RWPE2 (cell line): Measurements from ENCODE around the gene SCD5.

Source experiments
- ATAC-seq: fragments of 200-7000 bp; cut with Tn5 transposase; 3 replicates; pipeline ENCODE4 v1.9.1; 2021; ENCODE audit warnings: low read depth
- DNase-seq: peaks from one replicate; pipeline ENCODE4 v3.0.0-alpha.2; 2020; ENCODE audit warnings: low spot score
- H3K27ac ChIP-seq: fragments of 450-650 bp; 2 replicates; pipeline ENCODE4 v1.5.1; 2017; ENCODE audit warnings: mild to moderate bottlenecking; ENCODE audit not compliant: poor library complexity, severe bottlenecking
- H3K27me3 ChIP-seq: fragments of 250-450 bp; sonication (Bioruptor Pico); 2 replicates; pipeline ENCODE4 v1.5.1; 2021; ENCODE audit warnings: mild to moderate bottlenecking, moderate library complexity; ENCODE audit not compliant: insufficient read depth, poor library complexity, severe bottlenecking
- H3K36me3 ChIP-seq: fragments of 250-450 bp; sonication (Bioruptor Pico); 2 replicates; pipeline ENCODE4 v1.5.1; 2020; ENCODE audit warnings: low read depth, mild to moderate bottlenecking, moderate library complexity
- H3K4me1 ChIP-seq: fragments of 250-450 bp; sonication (Bioruptor Pico); 2 replicates; pipeline ENCODE4 v1.5.1; 2021; ENCODE audit warnings: mild to moderate bottlenecking, moderate library complexity; ENCODE audit not compliant: insufficient read depth, poor library complexity, severe bottlenecking
- H3K4me3 ChIP-seq: fragments of 250-450 bp; sonication (Bioruptor Pico); 2 replicates; pipeline ENCODE4 v1.5.1; 2021; ENCODE audit warnings: mild to moderate bottlenecking, moderate library complexity; ENCODE audit not compliant: severe bottlenecking
- H3K9me3 ChIP-seq: fragments of 250-450 bp; sonication (Bioruptor Pico); 2 replicates; pipeline ENCODE4 v1.5.1; 2021; ENCODE audit warnings: mild to moderate bottlenecking, moderate library complexity; ENCODE audit not compliant: severe bottlenecking
- CTCF ChIP-seq: fragments of 450-650 bp; IDR thresholded peaks from one replicate; pipeline ENCODE4 v1.5.1; 2017; ENCODE audit warnings: mild to moderate bottlenecking, moderate library complexity; ENCODE audit not compliant: poor library complexity, severe bottlenecking

SCD5 gene

GRCh38 chr4:82739287-82740190 lies 59.1 kb downstream of the SCD5 start:
- no peak overlapping the region for H3K27ac ChIP-seq
- ATAC-seq, result peak; percentile 36; the same call in 1 of the 3 replicates
- no peaks in the 10 kb centered on the region for H3K9me3 ChIP-seq
- H3K27me3 ChIP-seq, result no peaks in the 10 kb centered on the region
- peaks cover 2% of the 10 kb centered on the region for H3K4me1 ChIP-seq
- H3K36me3 ChIP-seq, result no peaks in the 10 kb centered on the region
- TF ChIP-seq CTCF, result no peak
- DNase-seq, result no peak
- no peak overlapping the region for H3K4me3 ChIP-seq

- Histone ChIP-seq H3K9me3 (no peaks in the 10 kb centered on the region), H3K36me3 (no peaks in the 10 kb centered on the region), H3K4me3 (no peak overlapping the region), H3K27ac (no peak overlapping the region), H3K27me3 (no peaks in the 10 kb centered on the region), H3K4me1 (no peaks in the 10 kb centered on the region)
- no peak for TF ChIP-seq CTCF
- ATAC-seq (no peak), DNase-seq (no peak)
These were observed 61.2 kb downstream of the SCD5 start for GRCh38 chr4:82737354-82737753.

- Histone ChIP-seq H3K36me3 (no peaks in the 10 kb centered on the region), H3K27me3 (no peaks in the 10 kb centered on the region), H3K4me1 (no peaks in the 10 kb centered on the region), H3K4me3 (no peak overlapping the region), H3K9me3 (no peaks in the 10 kb centered on the region), H3K27ac (no peak overlapping the region)
- DNase-seq, result no peak
- no peak for TF ChIP-seq CTCF
- peak; percentile 57; the same call in 2 of the 3 replicates for ATAC-seq
These were observed 65.0 kb downstream of the SCD5 start for GRCh38 chr4:82733636-82734035.

- Histone ChIP-seq H3K36me3 (no peaks in the 10 kb centered on the region), H3K9me3 (no peaks in the 10 kb centered on the region), H3K27ac (no peak overlapping the region), H3K4me3 (no peak overlapping the region), H3K4me1 (no peaks in the 10 kb centered on the region), H3K27me3 (no peaks in the 10 kb centered on the region)
- no peak for TF ChIP-seq CTCF
- no peak for DNase-seq
- ATAC-seq, result no peak
These were observed 70.3 kb downstream of the SCD5 start for GRCh38 chr4:82728301-82728700.

DNA sequence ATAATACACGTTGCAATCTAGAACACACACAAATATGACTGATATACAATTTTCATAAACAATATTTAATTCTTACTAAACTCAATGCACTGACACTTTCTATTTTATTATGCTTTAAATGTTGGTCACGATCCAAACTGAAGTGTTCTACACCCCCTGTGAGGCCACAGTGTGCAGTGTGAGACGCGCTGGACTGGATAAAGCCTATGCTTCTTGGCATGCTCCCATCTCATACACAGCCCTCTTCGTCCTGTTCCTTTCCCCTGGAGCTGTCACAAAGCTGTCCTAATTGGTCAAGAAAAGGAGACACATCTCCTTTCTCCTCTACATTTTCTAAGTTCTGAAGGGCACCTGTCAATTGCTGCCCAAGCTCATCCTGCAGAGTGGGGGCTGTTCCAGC lies 72.0 kb downstream of the SCD5 start:
- TF ChIP-seq CTCF, result no peak
- Histone ChIP-seq H3K36me3 (no peaks in the 10 kb centered on the region), H3K9me3 (no peaks in the 10 kb centered on the region), H3K27me3 (no peaks in the 10 kb centered on the region), H3K27ac (no peak overlapping the region), H3K4me1 (no peaks in the 10 kb centered on the region), H3K4me3 (no peak overlapping the region)
- ATAC-seq (no peak), DNase-seq (no peak)
